GM12874 (cell line): ENCODE data around the gene LIM2.

Experiments
- TF ChIP-seq, protein P1 (sequence below): IDR thresholded peaks from 2 replicates; pipeline ENCODE4 v1.5.1; 2011; ENCODE audit warnings: low read depth, mild to moderate bottlenecking, control low read depth, low read length, moderate library complexity; ENCODE audit not compliant: insufficient read depth

Gene LIM2

DNA sequence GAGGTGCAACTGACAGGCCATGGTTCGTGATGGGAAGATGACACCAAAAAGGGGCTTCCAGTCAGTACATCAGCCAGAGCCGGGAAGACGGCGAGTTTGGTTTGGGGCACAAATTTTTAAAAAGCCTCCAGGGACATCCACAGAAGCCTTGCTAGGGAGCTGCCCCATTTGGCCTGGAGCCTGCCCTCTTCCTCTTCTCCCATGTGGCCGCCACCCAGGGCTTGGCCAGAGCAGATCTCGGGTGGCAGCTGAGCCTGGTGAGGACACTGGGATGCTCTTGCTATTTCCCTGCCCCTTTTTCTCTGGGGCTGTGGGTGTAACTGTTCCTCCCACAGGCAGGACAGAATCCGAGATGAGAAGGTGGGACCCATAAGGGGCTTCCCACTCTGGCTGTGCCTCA, 29.8 kb downstream of the LIM2 start:
- TF ChIP-seq, protein P1, sequence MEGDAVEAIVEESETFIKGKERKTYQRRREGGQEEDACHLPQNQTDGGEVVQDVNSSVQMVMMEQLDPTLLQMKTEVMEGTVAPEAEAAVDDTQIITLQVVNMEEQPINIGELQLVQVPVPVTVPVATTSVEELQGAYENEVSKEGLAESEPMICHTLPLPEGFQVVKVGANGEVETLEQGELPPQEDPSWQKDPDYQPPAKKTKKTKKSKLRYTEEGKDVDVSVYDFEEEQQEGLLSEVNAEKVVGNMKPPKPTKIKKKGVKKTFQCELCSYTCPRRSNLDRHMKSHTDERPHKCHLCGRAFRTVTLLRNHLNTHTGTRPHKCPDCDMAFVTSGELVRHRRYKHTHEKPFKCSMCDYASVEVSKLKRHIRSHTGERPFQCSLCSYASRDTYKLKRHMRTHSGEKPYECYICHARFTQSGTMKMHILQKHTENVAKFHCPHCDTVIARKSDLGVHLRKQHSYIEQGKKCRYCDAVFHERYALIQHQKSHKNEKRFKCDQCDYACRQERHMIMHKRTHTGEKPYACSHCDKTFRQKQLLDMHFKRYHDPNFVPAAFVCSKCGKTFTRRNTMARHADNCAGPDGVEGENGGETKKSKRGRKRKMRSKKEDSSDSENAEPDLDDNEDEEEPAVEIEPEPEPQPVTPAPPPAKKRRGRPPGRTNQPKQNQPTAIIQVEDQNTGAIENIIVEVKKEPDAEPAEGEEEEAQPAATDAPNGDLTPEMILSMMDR = no peak

DNA sequence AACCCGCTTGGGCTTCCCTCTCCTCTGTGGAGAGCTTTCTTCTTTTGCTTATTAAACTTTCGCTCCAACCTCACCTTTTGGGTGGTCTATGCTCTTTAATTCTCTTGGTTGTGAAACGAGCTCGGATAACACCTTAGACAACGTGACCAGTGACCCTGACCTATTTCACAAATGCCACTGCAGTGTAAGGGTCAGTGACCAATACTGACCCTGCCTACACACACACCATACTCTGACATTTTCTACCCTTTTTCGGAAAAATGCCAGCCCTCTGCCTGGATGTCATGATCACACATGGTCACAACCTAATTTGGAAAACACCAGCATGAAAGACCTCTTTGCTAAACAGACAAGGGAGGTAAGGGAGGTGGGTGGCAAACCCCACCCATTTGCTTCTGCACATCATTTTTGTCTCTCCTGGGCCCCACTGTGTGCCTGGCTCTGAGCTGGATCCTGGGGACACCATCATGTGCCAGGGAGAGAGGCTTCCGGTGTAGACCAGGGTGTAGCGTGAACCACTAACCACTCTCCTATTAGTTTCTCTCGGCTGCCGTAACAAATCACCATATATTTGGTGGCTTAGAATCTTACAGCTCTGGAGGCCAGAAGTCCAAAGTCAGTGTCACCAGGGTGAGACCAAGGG, 31.5 kb downstream of the LIM2 start:
- TF ChIP-seq, protein P1 = no peak

DNA sequence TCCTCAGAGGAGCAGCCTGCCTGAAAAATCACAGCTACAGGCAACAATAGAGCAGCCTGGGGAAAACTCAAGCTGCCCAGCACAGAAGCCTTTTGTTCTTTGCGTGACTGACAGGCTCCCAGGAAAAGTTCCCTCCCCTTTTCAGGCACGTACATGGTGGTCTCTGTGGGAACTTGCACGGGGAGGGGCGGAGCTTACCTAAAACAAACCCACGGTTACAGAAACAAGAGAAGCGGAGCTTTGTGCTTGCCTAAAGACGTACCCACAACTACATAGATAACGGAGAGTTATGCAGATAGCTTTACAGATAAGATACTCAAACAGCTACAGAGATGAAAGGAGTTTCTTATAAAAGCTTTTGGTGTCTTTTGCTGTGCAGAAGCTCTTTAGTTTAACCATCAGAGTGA, 33.0 kb downstream of the LIM2 start:
- TF ChIP-seq, protein P1 = no peak

DNA sequence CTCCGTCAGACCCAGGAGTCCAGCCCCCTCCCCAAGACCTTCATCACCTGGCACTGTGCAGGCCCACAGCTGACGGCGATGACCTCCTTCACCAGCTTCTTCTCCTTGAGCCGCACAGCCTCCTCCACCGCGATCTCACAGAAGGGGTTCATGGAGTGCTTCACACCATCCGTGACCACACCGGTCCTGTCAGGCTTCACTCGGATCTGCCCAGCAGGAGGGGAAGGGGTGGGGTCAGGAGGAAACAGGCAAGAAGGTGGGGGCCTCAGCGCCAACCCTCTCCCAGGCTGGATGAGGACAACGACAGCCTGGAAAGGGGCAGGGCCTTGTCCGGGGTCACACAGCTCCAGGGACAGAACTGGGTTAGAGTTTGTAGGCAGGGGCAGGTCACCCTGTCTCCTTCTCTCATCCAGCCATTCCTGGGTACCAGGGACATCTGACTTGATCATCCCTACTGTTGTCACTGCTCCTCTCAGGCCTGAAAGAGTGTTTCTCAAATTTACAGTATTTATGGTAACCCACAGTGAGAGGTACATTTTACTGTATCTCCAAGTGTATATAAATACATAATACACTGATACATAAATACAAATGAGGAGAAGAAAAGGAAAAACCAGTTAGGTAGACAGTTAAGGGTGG, 33.6 kb downstream of the LIM2 start:
- TF ChIP-seq, protein P1 = no peak

DNA sequence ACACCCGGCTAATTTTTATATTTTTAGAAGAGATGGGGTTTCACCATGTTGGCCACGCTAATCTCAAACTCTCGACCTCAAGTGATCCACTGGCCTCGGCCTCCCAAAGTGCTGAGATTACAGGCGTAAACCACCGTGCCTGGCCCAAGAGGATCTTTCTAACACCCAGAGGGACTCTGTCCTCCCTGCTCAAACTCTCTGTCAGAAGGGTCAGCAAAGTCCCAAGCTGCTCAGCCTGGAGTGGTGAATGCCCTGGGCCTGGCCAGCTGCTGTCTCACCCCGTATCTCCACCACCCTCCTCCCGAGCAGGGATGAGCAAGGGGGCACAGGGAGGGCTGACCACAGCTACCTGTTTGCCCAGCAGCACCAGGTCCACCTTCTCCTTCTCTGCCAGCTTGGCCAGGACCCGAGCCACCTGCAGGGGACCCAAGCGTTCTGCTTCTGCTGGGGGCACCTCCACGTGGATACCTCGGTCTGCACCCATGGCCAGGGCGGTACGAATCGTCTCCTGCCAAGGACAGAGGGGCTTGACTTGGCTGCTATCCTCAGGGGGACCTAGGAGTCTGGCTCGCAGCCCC, 34.9 kb downstream of the LIM2 start:
- TF ChIP-seq, protein P1 = no peak

DNA sequence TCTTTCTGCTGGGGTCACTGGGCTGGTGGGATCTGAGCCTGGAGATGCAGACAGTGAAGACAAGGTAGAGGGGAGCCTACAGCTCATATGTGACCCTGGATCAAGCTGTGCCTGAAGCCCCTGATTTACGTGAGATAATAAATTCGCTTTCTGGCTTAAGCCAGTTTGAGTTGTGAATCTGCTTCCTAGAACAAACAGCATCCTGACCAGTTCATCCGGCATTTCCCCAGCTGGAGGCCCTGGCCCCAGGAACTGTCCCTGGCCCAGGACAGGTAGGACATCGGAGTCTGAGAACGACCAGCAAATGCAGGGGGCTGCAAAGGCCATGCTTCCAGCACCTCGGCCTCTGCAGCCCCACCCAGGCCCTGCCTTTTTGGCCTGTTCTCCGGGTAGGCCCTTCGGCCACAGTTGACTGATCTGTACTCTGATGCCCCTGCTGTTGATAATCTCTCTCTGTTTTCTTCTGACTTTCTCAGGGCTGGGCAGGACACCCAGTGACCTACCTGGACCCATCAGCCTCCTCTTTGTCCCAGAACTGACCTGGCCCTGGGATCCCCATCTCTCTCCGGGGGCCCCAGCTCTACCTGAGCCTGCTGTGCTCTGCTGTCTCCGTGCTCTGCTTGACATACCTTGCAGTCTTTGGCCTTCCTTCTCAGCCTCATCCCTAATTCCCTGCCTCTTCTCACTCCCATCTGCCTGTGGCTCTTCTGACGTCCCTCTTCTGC, 36.3 kb downstream of the LIM2 start:
- TF ChIP-seq, protein P1 = no peak
